Tibial artery (tissue), 4 donors: Measurements from ENCODE around the gene SERPINB12.

Experiments
- DNase-seq, 2 donors: peaks; one replicate each; pipeline ENCODE4 v3.0.0-alpha.2; 2019
- H3K27ac ChIP-seq, 2 donors: fragments of 200-600 bp; sonication (generic) in 1 of 2; 1 replicate in 1 of 2; 2 replicates in 1 of 2; pipeline ENCODE4 v1.5.1; 2018 to 2019; ENCODE audit warnings: mild to moderate bottlenecking in 1 of 2
- H3K27me3 ChIP-seq, 2 donors: fragments of 200-600 bp; sonication (generic) in 1 of 2; one replicate each; pipeline versions ENCODE4 v1.5.1 to v1.6.0; 2016 to 2019
- H3K36me3 ChIP-seq, 3 donors: fragments of 200-600 bp; sonication (generic) in 2 of 3; one replicate each; pipeline ENCODE4 v1.5.1; 2016 to 2019; ENCODE audit warnings: mild to moderate bottlenecking in 2 of 3
- H3K4me1 ChIP-seq, 4 donors: fragments of 200-600 bp; sonication (generic) in 2 of 4; 1 replicate in 3 of 4; 2 replicates in 1 of 4; pipeline ENCODE4 v1.5.1; 2016 to 2019
- H3K4me3 ChIP-seq, 2 donors: fragments of 200-600 bp; sonication (generic) in 1 of 2; 1 replicate in 1 of 2; 2 replicates in 1 of 2; pipeline ENCODE4 v1.5.1; 2018 to 2019; ENCODE audit warnings: mild to moderate bottlenecking in 2 of 2
- H3K9me3 ChIP-seq, 3 donors: fragments of 200-600 bp; sonication (generic) in 1 of 3; one replicate each; pipeline ENCODE4 v1.5.1; 2016 to 2019
- intact Hi-C: fragments of 100-400 bp; cut with DNase I; formaldehyde crosslinking; loops from one replicate; pipeline ENCODE4 v1.15.0; 2023; ENCODE audit warnings: low total_unique reads
- TF ChIP-seq, protein P1 (sequence below), 2 experiments: fragments of 200-600 bp in 1 of 2; fragments of 450-650 bp in 1 of 2; IDR thresholded peaks; one replicate each; pipeline ENCODE4 v1.5.1; 2017 to 2019; ENCODE audit warnings: antibody characterized with exemption in 2 of 2, mild to moderate bottlenecking in 1 of 2, moderate library complexity in 1 of 2

Gene SERPINB12

GRCh38 chr18:63588909-63589308 lies 46.7 kb downstream of the SERPINB12 start:
- no peak for DNase-seq
- H3K36me3 ChIP-seq: no peaks in the 10 kb centered on the region

GRCh38 chr18:63590373-63590772 lies 48.2 kb downstream of the SERPINB12 start:
- no peak overlapping the region for H3K4me3 ChIP-seq
- intact Hi-C loops: loop anchor here (2.0 kb wide), 1 partner anchor 76 kb away; no protein-coding TSS in a partner anchor
- H3K27ac ChIP-seq: no peak overlapping the region
- H3K4me1 ChIP-seq: no peaks in the 10 kb centered on the region
- TF ChIP-seq, protein P1, sequence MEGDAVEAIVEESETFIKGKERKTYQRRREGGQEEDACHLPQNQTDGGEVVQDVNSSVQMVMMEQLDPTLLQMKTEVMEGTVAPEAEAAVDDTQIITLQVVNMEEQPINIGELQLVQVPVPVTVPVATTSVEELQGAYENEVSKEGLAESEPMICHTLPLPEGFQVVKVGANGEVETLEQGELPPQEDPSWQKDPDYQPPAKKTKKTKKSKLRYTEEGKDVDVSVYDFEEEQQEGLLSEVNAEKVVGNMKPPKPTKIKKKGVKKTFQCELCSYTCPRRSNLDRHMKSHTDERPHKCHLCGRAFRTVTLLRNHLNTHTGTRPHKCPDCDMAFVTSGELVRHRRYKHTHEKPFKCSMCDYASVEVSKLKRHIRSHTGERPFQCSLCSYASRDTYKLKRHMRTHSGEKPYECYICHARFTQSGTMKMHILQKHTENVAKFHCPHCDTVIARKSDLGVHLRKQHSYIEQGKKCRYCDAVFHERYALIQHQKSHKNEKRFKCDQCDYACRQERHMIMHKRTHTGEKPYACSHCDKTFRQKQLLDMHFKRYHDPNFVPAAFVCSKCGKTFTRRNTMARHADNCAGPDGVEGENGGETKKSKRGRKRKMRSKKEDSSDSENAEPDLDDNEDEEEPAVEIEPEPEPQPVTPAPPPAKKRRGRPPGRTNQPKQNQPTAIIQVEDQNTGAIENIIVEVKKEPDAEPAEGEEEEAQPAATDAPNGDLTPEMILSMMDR (IDR thresholded peaks at IDR 0.05): no peak
- no peaks in the 10 kb centered on the region for H3K9me3 ChIP-seq
- no peaks in the 10 kb centered on the region for H3K36me3 ChIP-seq
- H3K27me3 ChIP-seq: no peaks in the 10 kb centered on the region
- no peak for DNase-seq

More at GRCh38 chr18:63588909-63589308, 46.7 kb downstream of the SERPINB12 start:
- no peak overlapping the region for H3K27ac ChIP-seq
- no peaks in the 10 kb centered on the region for H3K9me3 ChIP-seq
- H3K27me3 ChIP-seq: no peaks in the 10 kb centered on the region
- intact Hi-C loops: no loop called here
- H3K4me1 ChIP-seq: no peaks in the 10 kb centered on the region
- H3K4me3 ChIP-seq: no peak overlapping the region
- TF ChIP-seq, protein P1 (IDR thresholded peaks at IDR 0.05): no peak

DNA sequence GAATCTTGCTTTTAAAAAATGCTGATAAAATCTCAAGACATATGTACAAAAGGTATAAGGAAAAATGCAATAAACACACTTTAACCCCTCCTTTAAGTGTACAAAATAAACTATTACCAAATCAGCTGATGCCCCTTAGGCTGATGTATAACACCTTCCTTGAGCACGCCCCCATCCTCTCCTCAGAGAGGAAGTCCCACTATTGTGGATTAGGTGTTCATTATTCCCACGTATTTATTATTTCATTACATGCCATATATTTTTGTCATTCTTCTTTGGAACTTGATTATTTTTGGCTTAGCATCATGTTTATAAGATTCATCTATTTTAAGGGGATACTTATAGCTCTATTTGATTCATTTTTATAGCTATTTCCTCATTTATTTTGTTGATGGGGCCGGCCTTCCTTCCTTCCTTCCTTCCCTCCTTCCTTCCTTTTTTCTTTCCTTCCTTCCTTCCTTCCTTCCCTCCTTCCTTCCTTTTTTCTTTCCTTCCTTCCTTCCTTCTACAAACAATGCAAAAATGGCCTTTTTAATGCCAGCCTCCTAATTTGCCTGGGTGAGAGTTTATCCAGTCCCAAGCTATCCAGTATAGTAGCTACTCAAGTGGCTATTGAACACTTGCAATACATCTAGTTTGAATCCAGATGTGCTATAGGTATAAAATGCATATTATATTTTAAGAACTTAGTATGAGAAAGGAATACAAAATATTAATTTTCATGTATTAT lies 49.0 kb downstream of the SERPINB12 start:
- H3K27ac ChIP-seq: no peak overlapping the region
- H3K4me3 ChIP-seq: no peak overlapping the region
- TF ChIP-seq, protein P1 (IDR thresholded peaks at IDR 0.05): no peak
- H3K4me1 ChIP-seq: no peaks in the 10 kb centered on the region
- H3K27me3 ChIP-seq: no peaks in the 10 kb centered on the region
- no peaks in the 10 kb centered on the region for H3K9me3 ChIP-seq
- H3K36me3 ChIP-seq: no peaks in the 10 kb centered on the region
- intact Hi-C loops: loop anchor here (2.0 kb wide), 1 partner anchor 76 kb away; no protein-coding TSS in a partner anchor
- DNase-seq: no peak

GRCh38 chr18:63591725-63592124 lies 49.6 kb downstream of the SERPINB12 start:
- no peaks in the 10 kb centered on the region for H3K36me3 ChIP-seq
- no peak overlapping the region for H3K27ac ChIP-seq
- H3K4me1 ChIP-seq: no peaks in the 10 kb centered on the region
- intact Hi-C loops: loop anchor here (2.0 kb wide), 1 partner anchor 75 kb away; no protein-coding TSS in a partner anchor
- DNase-seq: no peak
- H3K4me3 ChIP-seq: no peak overlapping the region
- H3K27me3 ChIP-seq: no peaks in the 10 kb centered on the region
- TF ChIP-seq, protein P1 (IDR thresholded peaks at IDR 0.05): no peak
- no peaks in the 10 kb centered on the region for H3K9me3 ChIP-seq

DNA sequence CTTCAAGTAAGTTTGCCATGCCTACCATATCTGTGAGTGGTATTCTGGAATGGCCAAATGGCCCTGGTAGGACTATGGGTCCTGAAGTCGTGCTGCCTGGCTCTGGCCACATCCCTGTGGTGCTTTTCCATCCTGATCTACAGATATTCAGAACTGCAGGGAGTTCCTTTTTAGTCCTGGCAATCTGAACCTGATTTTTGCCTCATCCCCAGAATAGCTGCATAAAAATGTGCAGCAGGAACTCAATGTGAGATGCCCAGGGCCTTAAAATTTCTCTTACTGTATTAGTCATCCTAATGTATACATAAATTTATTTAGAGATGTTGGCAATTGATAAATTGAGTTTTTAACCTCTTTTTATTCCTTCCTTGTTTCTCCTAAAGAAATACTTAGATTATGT lies 50.3 kb downstream of the SERPINB12 start:
- H3K4me3 ChIP-seq: no peak overlapping the region
- TF ChIP-seq, protein P1 (IDR thresholded peaks at IDR 0.05): no peak
- no peak overlapping the region for H3K27ac ChIP-seq
- no peaks in the 10 kb centered on the region for H3K9me3 ChIP-seq
- H3K27me3 ChIP-seq: no peaks in the 10 kb centered on the region
- intact Hi-C loops: no loop called here
- H3K36me3 ChIP-seq: no peaks in the 10 kb centered on the region
- DNase-seq: no peak
- no peaks in the 10 kb centered on the region for H3K4me1 ChIP-seq
